ENCODE results near the gene EFNA5. TPM values are rescaled to one million over a fixed set of nuclear protein-coding genes. Genes with fewer than 3 reads are reported as not detected.

EFNA5 gene
- total RNA-seq, 1 experiment from 2014 or later, result 51.2 TPM

- H3K4me3 Mint-ChIP-seq (ENCODE audit: unreplicated experiment), result no peak overlapping the region
- DNase-seq (ENCODE audit: unreplicated experiment), result peak; percentile 51
- no peaks in the 10 kb centered on the region for H3K9me3 Mint-ChIP-seq (ENCODE audit: unreplicated experiment)
- no peaks in the 10 kb centered on the region for H3K27me3 Mint-ChIP-seq (ENCODE audit: insufficient read depth, unreplicated experiment)
- ChIA-PET POLR2A (interaction anchor here (0.6 kb wide), 1 partner anchor 186 kb away, joined by 3 read pairs; no protein-coding TSS in a partner anchor), CTCF (interaction anchor here (0.6 kb wide), 1 partner anchor 36 kb away, joined by 3 read pairs; no protein-coding TSS in a partner anchor)
- intact Hi-C loops (cut with micrococcal nuclease), result no loop called here
- peaks cover 19% of the 10 kb centered on the region for H3K4me1 Mint-ChIP-seq (ENCODE audit: insufficient read depth, unreplicated experiment)
- H3K36me3 Mint-ChIP-seq (ENCODE audit: insufficient read depth, unreplicated experiment), result peaks cover 59% of the 10 kb centered on the region
- TF ChIP-seq CTCF (IDR thresholded peaks at IDR 0.05; ENCODE audit: unreplicated experiment), result no peak
- no TSS peak for BruUV-seq (replicated peaks)
- H3K27ac Mint-ChIP-seq (ENCODE audit: low read depth, unreplicated experiment), result no peak overlapping the region
Measured at GRCh38 chr5:107376546-107377276, 294.0 kb downstream of the EFNA5 start.

- no peaks in the 10 kb centered on the region for H3K27me3 Mint-ChIP-seq (ENCODE audit: insufficient read depth, unreplicated experiment)
- ChIA-PET POLR2A (no interaction called here), CTCF (no interaction called here)
- DNase-seq (ENCODE audit: unreplicated experiment), result no peak
- TF ChIP-seq CTCF (IDR thresholded peaks at IDR 0.05; ENCODE audit: unreplicated experiment), result no peak
- intact Hi-C loops (cut with micrococcal nuclease), result no loop called here
- peaks cover 17% of the 10 kb centered on the region for H3K4me1 Mint-ChIP-seq (ENCODE audit: insufficient read depth, unreplicated experiment)
- no peak overlapping the region for H3K4me3 Mint-ChIP-seq (ENCODE audit: unreplicated experiment)
- no peak overlapping the region for H3K27ac Mint-ChIP-seq (ENCODE audit: low read depth, unreplicated experiment)
- no peaks in the 10 kb centered on the region for H3K9me3 Mint-ChIP-seq (ENCODE audit: unreplicated experiment)
- peaks cover 39% of the 10 kb centered on the region for H3K36me3 Mint-ChIP-seq (ENCODE audit: insufficient read depth, unreplicated experiment)
- no TSS peak for BruUV-seq (replicated peaks)
Measured at GRCh38 chr5:107373549-107374263, 297.0 kb downstream of the EFNA5 start.

- BruUV-seq (replicated peaks), result no TSS peak
- H3K9me3 Mint-ChIP-seq (ENCODE audit: unreplicated experiment), result no peaks in the 10 kb centered on the region
- ChIA-PET POLR2A (interaction anchor here (1.0 to 1.7 kb wide), 2 partner anchors 169 to 199 kb away, joined by 3 to 7 read pairs; no protein-coding TSS in a partner anchor), CTCF (interaction anchor here (0.5 to 0.6 kb wide), 6 partner anchors 10 to 1062 kb away, joined by 3 to 4 read pairs (median 3); no protein-coding TSS in a partner anchor)
- H3K36me3 Mint-ChIP-seq (ENCODE audit: insufficient read depth, unreplicated experiment), result peaks cover 32% of the 10 kb centered on the region
- no peak overlapping the region for H3K27ac Mint-ChIP-seq (ENCODE audit: low read depth, unreplicated experiment)
- H3K4me3 Mint-ChIP-seq (ENCODE audit: unreplicated experiment), result no peak overlapping the region
- no peak for DNase-seq (ENCODE audit: unreplicated experiment)
- H3K27me3 Mint-ChIP-seq (ENCODE audit: insufficient read depth, unreplicated experiment), result no peaks in the 10 kb centered on the region
- H3K4me1 Mint-ChIP-seq (ENCODE audit: insufficient read depth, unreplicated experiment), result peaks cover 17% of the 10 kb centered on the region
- no peak for TF ChIP-seq CTCF (IDR thresholded peaks at IDR 0.05; ENCODE audit: unreplicated experiment)
- intact Hi-C loops (cut with micrococcal nuclease), result no loop called here
Measured at GRCh38 chr5:107372723-107373450, 297.9 kb downstream of the EFNA5 start.

Data from MCF 10A (cell line).